ENCODE measurements around the gene USP6NL. TPM values are rescaled to one million over a fixed set of nuclear protein-coding genes. Genes with fewer than 3 reads are reported as not detected.

Gene USP6NL
- total and polyA plus RNA-seq, 2 of the 8 experiments (the other 6 are each of a cell fraction or from before 2014, with no cell fraction given): 10.9 to 28.8 TPM

- Histone ChIP-seq H3K9ac (replicated peaks in 1 of 4; ENCODE audit: extremely low read depth in 1 of 4, low read depth in 3 of 4, low read length in 3 of 4) (no peak overlapping the region; a peak in 1 of 7 replicates), H2BK12ac (ENCODE audit: low read depth, low read length) (no peak overlapping the region), H3K27me3 (replicated peaks in 1 of 4; ENCODE audit: control insufficient read depth in 3 of 4, extremely low read depth in 1 of 4, insufficient read depth in 3 of 4, low read length in 3 of 4) (no peaks in the 10 kb centered on the region), H2BK120ac (replicated peaks; ENCODE audit: low read depth, low read length) (no peak overlapping the region), H4K8ac (ENCODE audit: extremely low read depth, insufficient read depth, low read length) (no peak overlapping the region; the same call in 1 of the 2 replicates), H3K4me1 (replicated peaks in 1 of 4; ENCODE audit: control insufficient read depth in 3 of 4, insufficient read depth in 4 of 4, low read length in 3 of 4) (peaks cover 0 to 9% (median 1%) of the 10 kb centered on the region in 4 experiments; a peak in 2 of 7 replicates), H3K56ac (replicated peaks; ENCODE audit: insufficient read length, low read depth, low read length) (no peak overlapping the region), H3K23me2 (ENCODE audit: low read depth, low read length) (no peaks in the 10 kb centered on the region; the same call in 1 of the 2 replicates), H2BK5ac (ENCODE audit: low read depth, low read length) (0 out of 2 replicates have a peak overlapping the region, but pooled peaks have one; percentile 53), H3K9me3 (ENCODE audit: insufficient read depth in 2 of 2, low read depth in 1 of 2, low read length in 1 of 2) (no peaks in the 10 kb centered on the region), H3K18ac (ENCODE audit: extremely low read depth, low read length) (no peak overlapping the region), H3K4me2 (ENCODE audit: insufficient read depth in 1 of 2, low read depth in 2 of 2, low read length in 2 of 2) (no peak overlapping the region), H3K36me3 (ENCODE audit: control insufficient read depth in 2 of 4, insufficient read depth in 4 of 4, low read length in 3 of 4) (peaks cover 0 to 6% (median 0%) of the 10 kb centered on the region in 4 experiments; a peak in 2 of 8 replicates), H2BK20ac (ENCODE audit: low read length) (no peak overlapping the region), H4K20me1 (replicated peaks in 1 of 2; ENCODE audit: control insufficient read depth in 1 of 2, insufficient read depth in 2 of 2, low read length in 2 of 2) (no peaks in the 10 kb centered on the region), H3K14ac (ENCODE audit: insufficient read length) (no peak overlapping the region), H2BK15ac (ENCODE audit: low read length) (no peak overlapping the region), H3K4ac (replicated peaks; ENCODE audit: insufficient read length, low read depth, low read length) (no peak overlapping the region), H4K91ac (replicated peaks; ENCODE audit: insufficient read length, low read length) (no peak overlapping the region), H3K79me2 (ENCODE audit: control insufficient read depth in 1 of 2, insufficient read depth in 2 of 2, low read length in 2 of 2) (peaks cover 0 to 8% of the 10 kb centered on the region in 2 experiments; a peak in 1 of 4 replicates), H3K27ac (ENCODE audit: low read depth, low read length) (no peak overlapping the region), H4K5ac (ENCODE audit: insufficient read length, low read depth, low read length) (no peak overlapping the region), H3K23ac (ENCODE audit: insufficient read length) (no peak overlapping the region), H3K79me1 (ENCODE audit: low read depth, low read length) (no peaks in the 10 kb centered on the region; the same call in 1 of the 2 replicates), H2AFZ (ENCODE audit: low read length) (no peak overlapping the region), H2AK5ac (ENCODE audit: low read depth, low read length) (no peak overlapping the region), H3K4me3 (ENCODE audit: extremely low read depth in 1 of 4, insufficient read depth in 2 of 4, low read depth in 3 of 4, low read length in 4 of 4) (no peak overlapping the region)
- 78% methylated on average over 3 of the region's 3 CpGs; no CpG with 5 or more reads in 1 of the 2 experiments for WGBS, 2 experiments (ENCODE audit: extremely low coverage in 1 of 2, insufficient coverage in 1 of 2, insufficient read length in 1 of 2, insufficient replicate concordance in 2 of 2, low coverage in 1 of 2, low lambda C conversion rate in 2 of 2, missing lambda C conversion rate in 1 of 2)
- CTCF ChIA-PET (ENCODE audit: partially characterized antibody): interaction anchor here (0.8 to 1.6 kb wide), 3 partner anchors 15 to 247 kb away, joined by 3 to 4 read pairs (median 4); no protein-coding TSS in a partner anchor
- FAIRE-seq: no peak
- DNase-seq (ENCODE audit: low read depth in 1 of 2, low spot score in 2 of 2): no peak
- POLR2A ChIA-PET (ENCODE audit: partially characterized antibody): no interaction called here
- no peak for TF ChIP-seq SIRT6 (IDR thresholded peaks at IDR 0.05; ENCODE audit: low read length)
- no peak for TF ChIP-seq JUN (IDR thresholded peaks at IDR 0.05; ENCODE audit: low read depth, low read length)
- TF ChIP-seq TAF1 (IDR thresholded peaks at IDR 0.05; ENCODE audit: low read depth, low read length): no peak
- no peak for TF ChIP-seq MAX (IDR thresholded peaks at IDR 0.05)
- no peak for TF ChIP-seq EZH2 (IDR thresholded peaks at IDR 0.05; ENCODE audit: low read depth, low read length, severe bottlenecking)
- no peak for TF ChIP-seq KDM4A (IDR thresholded peaks at IDR 0.05; ENCODE audit: low read depth, low read length, severe bottlenecking)
- no peak for TF ChIP-seq CREB1 (IDR thresholded peaks at IDR 0.05)
- TF ChIP-seq BRCA1 (IDR thresholded peaks at IDR 0.05; ENCODE audit: low read depth, low read length): no peak
- TF ChIP-seq CHD2 (IDR thresholded peaks at IDR 0.05; ENCODE audit: low read length): no peak
- TF ChIP-seq CEBPB (IDR thresholded peaks at IDR 0.05; ENCODE audit: low read depth, low read length): no peak
- TF ChIP-seq HDAC2 (IDR thresholded peaks at IDR 0.05; ENCODE audit: borderline replicate concordance in 1 of 2, low read depth in 2 of 2, low read length in 2 of 2): no peak
- no peak for TF ChIP-seq CBX5 (IDR thresholded peaks at IDR 0.05; ENCODE audit: low read depth, low read length)
- TF ChIP-seq RAD21 (IDR thresholded peaks at IDR 0.05 in 1 of 2, conservative IDR thresholded peaks at IDR 0.05 in 1 of 2; ENCODE audit: low read depth in 2 of 2, low read length in 2 of 2): no peak
- no peak for TF ChIP-seq KDM5A (IDR thresholded peaks at IDR 0.05; ENCODE audit: low read length)
Observed at GRCh38 chr10:11510736-11511135, 100.7 kb downstream of the USP6NL start.
